GM21576 (cell line): ENCODE data around the gene GABRE.
"Not testable (repeated sequence)": the region's sequence is repeated elsewhere in the genome, so short reads cannot be mapped to it uniquely, and the experiment has no call there.

Experiments used
- ATAC-seq: cut with Tn5 transposase; IDR thresholded peaks from one replicate; pipeline ENCODE4 v1.9.1; 2021; ENCODE audit warnings: mild to moderate bottlenecking, moderate library complexity; ENCODE audit not compliant: unreplicated experiment

Gene GABRE

DNA sequence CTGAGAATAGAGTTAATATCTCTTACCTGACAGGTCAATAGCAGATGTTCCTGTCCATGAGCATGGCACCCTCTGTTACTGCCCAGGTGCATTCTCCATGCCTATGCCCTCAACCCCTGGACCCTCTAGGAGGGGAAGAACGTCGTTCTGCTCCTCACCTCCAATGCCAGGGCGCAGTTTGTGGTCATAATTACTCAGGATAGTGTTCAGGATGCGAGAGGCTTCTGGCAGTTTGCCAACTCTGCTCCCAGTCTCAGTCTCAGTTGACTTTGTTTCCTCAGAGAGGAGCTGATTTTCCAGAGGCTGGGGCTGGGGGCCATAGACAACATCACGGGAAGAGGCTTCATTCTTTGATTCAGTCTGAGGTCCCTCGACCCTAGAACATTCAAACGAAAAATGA, 4.4 kb downstream of the GABRE start:
- ATAC-seq, result no peak

DNA sequence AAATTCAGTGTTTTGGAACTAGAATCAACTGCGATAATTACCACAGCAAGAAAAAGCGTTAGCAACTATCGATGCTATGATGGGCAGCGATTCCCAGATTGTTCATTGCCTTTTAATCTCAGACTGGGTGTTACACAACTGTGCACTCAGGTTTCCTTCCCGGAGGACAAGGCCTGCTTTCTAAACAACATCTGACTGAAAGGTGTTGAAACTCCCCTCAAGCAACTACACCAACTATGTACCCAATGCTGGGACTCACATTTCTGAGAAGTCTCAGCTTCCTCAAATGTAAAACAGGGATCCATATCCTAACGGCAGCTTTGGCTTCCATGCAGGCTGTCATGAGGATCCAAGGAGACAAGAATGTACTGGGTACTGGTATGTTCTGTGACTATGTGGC, 8.2 kb downstream of the GABRE start:
- ATAC-seq, result no peak

DNA sequence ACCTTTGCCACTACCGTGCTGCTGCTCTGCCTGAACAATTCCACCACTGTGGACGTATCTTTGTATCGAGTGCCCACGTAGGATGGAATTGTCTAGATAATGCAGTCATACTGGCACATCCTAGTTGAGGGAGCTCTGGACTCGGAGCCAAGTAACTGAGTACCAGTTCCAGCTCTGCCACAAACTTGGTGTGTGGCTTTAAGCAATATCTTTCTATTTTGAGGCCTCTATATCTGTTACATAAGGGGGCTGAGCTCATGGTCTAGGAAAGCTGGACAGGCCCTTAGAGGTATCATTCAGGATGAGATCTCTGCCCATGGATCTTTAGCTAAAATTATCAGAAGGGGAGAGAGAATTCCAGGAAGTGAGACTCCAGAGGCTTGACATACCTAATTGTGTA, 12.4 kb downstream of the GABRE start:
- no peak for ATAC-seq

DNA sequence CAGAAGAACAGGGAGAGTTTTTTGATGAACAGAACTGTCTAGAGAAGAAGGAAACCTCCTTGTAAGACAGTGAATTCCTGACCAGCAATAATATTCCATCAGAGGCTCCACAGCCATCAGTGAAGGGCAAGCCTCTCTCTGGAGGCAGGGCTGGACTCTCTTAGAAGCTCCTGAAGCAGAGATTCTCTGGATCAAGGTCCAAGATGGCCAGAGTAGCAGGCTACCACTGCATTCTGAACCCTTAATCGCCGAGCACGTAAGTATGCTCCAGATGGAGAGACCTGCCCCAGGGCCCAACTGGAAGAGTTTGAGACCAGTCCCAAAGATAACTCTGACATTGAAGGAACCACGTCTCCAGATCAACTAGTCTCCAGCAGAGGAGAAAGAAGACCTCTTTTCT, 16.4 kb downstream of the GABRE start:
- ATAC-seq, result no peak

DNA sequence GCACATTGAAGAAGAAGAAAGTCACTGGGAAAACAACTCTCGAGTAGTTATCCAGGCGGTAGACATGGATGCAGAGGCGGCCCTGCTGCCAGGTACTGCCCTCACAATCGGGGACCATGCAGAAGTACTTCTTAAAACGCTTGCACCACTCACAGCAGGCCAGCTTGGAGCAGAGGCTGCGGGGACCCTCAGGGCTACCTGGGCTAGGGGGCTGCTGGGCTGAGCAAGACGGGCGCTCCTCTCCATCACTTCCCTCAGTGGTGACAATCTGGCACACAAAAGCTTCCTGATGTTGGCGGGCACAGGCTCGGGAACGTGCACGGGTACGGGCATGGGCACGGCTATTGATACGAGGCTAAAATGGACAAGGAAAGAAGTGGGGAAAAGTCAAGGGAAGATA, 19.7 kb downstream of the GABRE start:
- ATAC-seq, result no peak

DNA sequence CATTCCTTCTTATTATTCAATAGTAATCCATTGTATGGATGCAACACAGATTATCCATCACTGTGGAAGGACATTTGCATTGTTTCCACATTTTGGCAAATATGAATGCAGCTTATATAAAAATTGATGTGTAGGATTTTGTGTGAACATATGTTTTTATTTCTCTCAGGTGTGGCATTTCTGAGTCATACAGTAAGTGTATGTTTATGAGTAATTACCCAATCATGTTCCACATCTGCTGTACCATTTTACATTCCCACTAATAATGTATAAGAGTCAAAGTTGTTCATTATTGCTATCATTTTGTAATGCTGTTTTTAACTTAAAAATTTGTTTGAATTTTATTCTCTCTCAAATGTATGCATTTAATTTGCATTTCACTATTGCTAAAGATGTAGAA, 36.3 kb downstream of the GABRE start:
- no peak for ATAC-seq

DNA sequence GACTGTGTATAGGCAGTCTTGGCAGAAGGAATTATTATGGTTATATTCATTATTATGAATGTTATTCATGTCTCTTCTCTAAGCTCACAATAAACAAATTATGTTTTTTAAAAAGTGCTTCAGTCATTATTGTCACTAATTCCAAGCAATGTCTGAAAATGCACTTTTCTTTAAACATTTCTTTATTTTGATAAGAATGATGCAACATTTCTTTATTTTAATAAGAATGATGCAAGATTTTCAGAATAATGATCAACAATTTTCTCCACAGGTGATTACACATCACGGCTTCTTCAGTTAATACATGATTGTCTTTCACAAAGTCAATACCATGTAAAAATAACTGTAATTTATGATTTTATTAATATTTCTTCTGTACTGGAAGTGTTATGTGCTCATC, 39.1 kb downstream of the GABRE start:
- no peak for ATAC-seq

DNA sequence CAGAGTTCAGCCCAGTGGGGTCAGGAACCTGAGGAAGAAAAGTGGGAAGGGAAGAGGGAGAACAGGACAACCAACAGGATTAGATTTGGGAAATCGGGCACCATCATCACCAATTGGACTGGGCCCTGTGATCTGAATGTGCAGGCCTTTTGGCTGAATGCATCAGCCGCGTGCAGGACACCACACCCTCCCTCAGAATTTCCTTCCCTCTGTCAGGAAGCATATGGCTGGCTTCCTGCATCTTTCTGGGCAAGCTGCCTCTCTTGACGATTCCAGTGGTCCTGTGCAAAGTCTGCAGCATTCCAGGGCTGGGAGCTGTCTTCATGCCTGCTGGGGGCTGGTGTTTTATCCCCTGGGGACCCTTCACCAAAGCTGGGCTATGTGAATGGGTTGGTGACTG, 45.4 kb downstream of the GABRE start:
- ATAC-seq, result no peak

DNA sequence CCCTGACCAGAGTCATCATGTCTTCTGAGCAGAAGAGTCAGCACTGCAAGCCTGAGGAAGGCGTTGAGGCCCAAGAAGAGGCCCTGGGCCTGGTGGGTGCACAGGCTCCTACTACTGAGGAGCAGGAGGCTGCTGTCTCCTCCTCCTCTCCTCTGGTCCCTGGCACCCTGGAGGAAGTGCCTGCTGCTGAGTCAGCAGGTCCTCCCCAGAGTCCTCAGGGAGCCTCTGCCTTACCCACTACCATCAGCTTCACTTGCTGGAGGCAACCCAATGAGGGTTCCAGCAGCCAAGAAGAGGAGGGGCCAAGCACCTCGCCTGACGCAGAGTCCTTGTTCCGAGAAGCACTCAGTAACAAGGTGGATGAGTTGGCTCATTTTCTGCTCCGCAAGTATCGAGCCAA, 50.8 kb downstream of the GABRE start:
- no peak for ATAC-seq

DNA sequence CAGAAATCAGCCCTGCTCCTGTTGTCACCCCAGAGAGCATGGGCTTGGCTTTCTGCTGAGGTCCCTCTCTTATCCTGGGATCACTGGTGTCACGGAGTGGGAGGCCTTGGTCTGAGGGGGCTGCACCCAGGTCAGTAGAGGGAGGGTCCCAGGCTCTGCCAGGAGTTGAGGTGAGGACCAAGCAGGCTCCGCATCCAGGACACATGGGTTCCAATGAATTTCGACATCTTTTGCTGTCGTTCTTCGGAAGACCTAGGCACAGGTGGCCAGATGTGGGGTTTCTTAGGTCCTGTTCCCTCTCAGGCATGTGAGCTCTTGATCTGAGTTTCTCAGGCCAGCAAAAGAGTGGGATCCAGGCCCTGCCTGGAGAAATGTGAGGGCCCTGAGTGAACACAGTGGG, 51.8 kb downstream of the GABRE start:
- no peak for ATAC-seq

DNA sequence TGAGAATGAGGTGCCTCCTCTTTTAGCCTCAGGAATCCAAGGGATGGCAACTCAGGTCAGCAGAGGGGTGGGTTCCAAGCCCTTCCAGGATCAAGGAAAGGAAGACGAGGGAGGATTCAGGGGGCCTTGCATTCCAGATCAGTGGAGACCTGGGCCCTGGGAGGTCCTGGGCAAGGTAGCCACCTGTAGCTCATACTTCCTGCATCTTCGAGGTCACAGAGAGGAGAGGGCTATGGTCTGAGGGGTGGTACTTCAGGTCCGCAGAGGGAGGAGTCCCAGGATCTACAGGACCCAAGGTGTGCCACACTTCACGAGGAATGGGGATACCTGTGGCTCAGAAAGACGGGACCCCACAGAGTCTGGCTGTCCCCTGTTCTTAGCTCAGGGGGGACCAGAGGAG, 52.6 kb downstream of the GABRE start:
- ATAC-seq, result no peak

DNA sequence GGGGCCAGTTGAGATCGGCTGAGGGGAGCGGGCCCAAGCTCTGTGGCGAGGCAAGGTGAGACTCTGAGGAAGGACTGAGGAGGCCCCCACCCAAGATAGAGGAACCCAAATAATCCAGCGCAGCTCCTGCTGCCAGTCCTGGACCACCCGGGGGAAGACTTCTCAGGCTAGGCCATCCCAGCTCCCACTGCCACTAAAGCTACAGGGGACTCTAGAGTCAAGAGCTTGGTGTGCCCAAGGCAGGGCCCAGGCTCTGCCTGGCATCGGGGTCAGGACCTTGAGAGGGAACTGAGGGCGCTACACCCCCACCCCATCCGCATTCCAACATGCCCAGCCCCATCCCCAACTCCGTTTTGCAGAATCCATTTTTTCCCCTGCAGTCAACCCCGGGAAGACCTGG, 53.2 kb downstream of the GABRE start:
- no peak for ATAC-seq

DNA sequence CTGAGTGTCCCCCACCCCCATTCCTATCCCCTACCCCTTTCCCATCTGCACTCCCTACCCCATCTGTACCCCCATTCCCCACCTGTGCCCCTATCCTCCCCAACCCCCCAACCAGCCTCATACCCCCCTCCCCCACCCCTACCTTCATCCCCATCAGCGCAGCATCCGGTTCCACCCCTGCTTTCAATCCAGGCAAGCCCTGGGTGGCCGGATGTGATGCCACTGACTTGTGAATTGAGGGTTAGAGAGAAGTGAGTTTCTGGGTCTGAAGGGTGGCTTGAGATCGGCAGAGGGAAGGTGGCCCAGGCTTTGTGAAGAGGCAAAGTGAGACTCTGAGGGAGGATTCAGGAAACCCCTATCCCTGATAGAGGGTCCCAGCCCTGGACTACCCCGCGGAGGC, 53.9 kb downstream of the GABRE start:
- no peak for ATAC-seq

DNA sequence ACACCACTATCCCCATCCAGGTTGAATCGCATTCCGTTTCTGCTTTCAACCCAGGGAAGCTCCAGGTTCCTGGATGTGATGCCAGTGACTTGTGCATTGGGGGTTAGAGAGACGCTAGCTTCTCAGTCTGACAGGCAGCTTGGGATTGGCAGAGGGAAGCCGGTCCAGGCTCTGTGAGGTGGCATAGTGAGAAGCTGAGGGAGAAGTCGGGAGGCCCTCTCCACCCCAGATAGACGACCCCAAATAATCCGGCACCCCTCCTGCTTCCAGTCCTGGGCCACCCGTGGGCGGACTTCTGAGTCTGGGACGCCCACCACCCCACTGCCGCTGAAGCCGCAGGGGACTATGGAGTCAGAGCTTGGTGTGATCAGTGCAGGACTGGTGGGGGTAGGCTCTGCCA, 54.4 kb downstream of the GABRE start:
- ATAC-seq, result no peak

DNA sequence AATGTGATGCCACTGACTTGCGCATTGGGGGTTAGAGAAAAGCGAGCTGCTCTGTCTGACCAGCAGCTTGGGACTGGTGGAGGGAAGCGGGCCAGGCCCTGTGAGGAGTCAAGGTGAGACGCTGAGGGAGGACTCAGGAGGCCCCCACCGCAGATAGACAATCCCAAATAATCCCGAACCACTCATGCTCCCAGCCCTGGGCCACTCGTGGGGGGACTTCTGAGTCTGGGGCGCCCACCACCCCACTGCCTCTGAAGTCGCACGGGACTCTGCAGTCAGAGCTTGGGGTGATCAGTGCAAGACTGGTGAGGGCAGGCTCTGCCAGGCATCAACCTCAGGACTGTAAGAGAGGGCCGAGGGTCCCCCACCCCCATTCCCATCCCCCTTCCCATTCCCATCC, 54.9 kb downstream of the GABRE start:
- ATAC-seq, result no peak

DNA sequence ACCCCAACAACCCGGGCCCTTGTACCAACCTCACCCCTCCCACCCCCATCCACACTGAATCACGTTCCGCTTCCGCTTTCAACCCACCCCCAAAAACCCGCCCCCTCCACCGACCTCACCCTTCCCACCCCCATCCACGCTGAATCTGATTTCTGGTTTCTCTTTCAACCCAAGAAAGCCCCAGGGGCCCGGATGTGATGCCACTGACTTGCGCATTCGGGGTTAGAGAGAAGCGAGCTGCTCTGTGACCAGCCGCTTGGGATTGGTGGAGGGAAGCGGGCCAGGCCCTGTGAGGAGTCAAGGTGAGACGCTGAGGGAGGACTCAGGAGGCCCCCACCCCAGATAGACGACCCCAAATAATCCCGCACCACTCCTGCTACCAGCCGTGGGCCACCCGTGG, 55.7 kb downstream of the GABRE start:
- ATAC-seq, result not testable (repeated sequence)

DNA sequence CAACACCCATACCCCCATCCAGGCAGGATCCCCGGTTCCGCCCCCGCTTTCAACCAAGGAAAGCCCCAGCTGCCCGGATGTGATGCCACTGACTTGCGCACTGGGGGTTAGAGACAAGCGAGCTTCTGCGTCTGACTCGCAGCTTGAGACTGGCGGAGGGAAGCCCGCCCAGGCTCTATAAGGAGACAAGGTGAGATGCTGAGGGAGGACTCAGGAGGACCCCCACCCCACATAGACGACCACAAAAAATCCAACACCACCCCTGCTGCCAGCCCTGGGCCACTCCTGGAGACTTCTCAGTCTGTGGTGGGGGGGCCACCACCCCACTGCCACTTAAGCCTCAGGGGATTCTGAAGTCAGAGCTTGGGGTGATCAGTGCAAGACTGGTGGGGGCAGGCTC, 61.7 kb downstream of the GABRE start, which contains the start of gene MAGEA4:
Gene MAGEA4, plus strand, starts transcription at position 110 of the 400 bp plus-strand sequence. CDS start 10,776 bp downstream, outside the sequence.
- no peak for ATAC-seq

DNA sequence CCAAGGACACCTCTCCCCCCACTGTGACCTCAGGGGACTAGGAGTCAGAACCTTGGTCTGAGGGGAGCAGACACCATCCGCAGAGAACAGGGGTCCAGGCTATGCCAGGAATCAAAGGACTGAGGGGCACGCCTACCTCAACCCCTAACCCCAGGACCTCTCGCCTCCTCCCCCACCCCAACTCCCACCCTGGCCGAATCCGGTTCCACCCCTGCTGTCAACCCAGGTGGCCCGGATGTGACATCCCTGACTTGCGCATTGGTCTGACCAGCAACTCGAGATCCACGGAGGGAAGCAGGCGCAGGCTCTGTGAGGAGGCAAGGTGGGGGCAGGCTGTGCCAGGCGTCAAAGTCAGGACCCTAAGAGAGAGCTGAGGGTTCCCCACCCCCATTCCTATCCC, 62.3 kb downstream of the GABRE start:
- no peak for ATAC-seq

DNA sequence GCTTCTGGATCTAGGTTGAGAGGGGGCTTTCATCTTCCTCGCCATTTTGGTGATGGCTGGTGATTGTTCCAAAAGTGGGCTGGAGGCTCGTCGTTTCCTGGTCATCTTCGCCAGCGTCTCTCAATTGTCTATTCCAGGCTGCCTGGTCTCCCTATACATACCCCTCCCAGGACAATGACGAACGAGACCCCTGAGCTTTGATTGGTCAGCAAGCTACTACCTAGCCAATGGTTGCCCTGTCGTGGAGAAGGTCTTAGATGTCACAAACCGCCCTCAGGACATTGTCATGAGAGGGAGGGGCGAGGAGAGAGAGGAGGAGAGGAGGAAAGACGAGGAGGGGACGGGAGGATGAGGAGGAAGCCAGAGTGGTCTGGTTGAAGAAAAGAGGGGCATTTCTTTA, 69.5 kb downstream of the GABRE start:
- no peak for ATAC-seq
